Gastroesophageal sphincter (tissue), 4 donors: ENCODE results near the gene ROBO3. TPM values are rescaled to one million over a fixed set of nuclear protein-coding genes. Genes with fewer than 3 reads are reported as not detected.

Experiments
- ATAC-seq: fragments of 150-250 bp; one replicate; pipeline ENCODE4 v1.9.1; 2016; ENCODE audit warnings: mild to moderate bottlenecking, moderate library complexity
- H3K27ac ChIP-seq, 4 donors: fragments of 200-600 bp; sonication (generic) in 3 of 4; 1 replicate in 3 of 4; 2 replicates in 1 of 4; pipeline ENCODE4 v1.5.1; 2016 to 2019
- H3K27me3 ChIP-seq: fragments of 200-600 bp; sonication (generic); one replicate; pipeline ENCODE4 v1.5.1; 2019
- H3K36me3 ChIP-seq, 2 donors: fragments of 200-600 bp; sonication (generic); one replicate each; pipeline ENCODE4 v1.5.1; 2019; ENCODE audit warnings: control low read depth in 1 of 2
- H3K4me1 ChIP-seq, 3 donors: fragments of 200-600 bp; sonication (generic); 1 replicate in 2 of 3; 2 replicates in 1 of 3; pipeline ENCODE4 v1.5.1; 2016 to 2019; ENCODE audit warnings: control low read depth in 2 of 3
- H3K4me3 ChIP-seq, 2 donors: fragments of 200-600 bp; sonication (generic); one replicate each; pipeline ENCODE4 v1.5.1; 2019; ENCODE audit warnings: mild to moderate bottlenecking in 1 of 2, moderate library complexity in 1 of 2
- H3K9me3 ChIP-seq, 3 donors: fragments of 200-600 bp; sonication (generic); one replicate each; pipeline ENCODE4 v1.5.1; 2017 to 2019; ENCODE audit warnings: control low read depth in 2 of 3
- CTCF ChIP-seq, 4 experiments: fragments of 200-600 bp in 2 of 4; fragments of 450-650 bp in 2 of 4; sonication (generic) in 1 of 4; IDR thresholded peaks; one replicate each; pipeline ENCODE4 v1.5.1; 2017 to 2019; ENCODE audit warnings: antibody characterized with exemption in 4 of 4, mild to moderate bottlenecking in 2 of 4, moderate library complexity in 2 of 4
- EP300 ChIP-seq: sonication (generic); formaldehyde crosslinking; IDR thresholded peaks from one replicate; pipeline ENCODE4 v1.6.1; 2017; ENCODE audit warnings: antibody characterized with exemption, mild to moderate bottlenecking
- POLR2A ChIP-seq, 2 donors: fragments of 450-650 bp; IDR thresholded peaks; one replicate each; pipeline ENCODE4 v1.6.1; 2017; ENCODE audit warnings: antibody characterized with exemption in 2 of 2, mild to moderate bottlenecking in 2 of 2, moderate library complexity in 1 of 2
- POLR2AphosphoS5 ChIP-seq: sonication (generic); formaldehyde crosslinking; IDR thresholded peaks from one replicate; pipeline ENCODE4 v1.6.1; 2017; ENCODE audit warnings: antibody characterized with exemption
- WGBS, 2 donors: methylation state at CpG; one replicate each; pipeline ENCODE4 v1.1.5; 2018; ENCODE audit warnings: low coverage in 1 of 2; 5-methylcytosine and 5-hydroxymethylcytosine counted together
- total RNA-seq, 4 donors: library from RNA; depleted of rRNA; stranded (reverse); fragments of >200 nt; gene quantifications; one replicate each; pipeline ENCODE4 v1.1.0, GENCODE V29; 2016

ROBO3 gene
- total RNA-seq, 4 donors from 2014 or later, result 3.6 to 10.8 (median 9.2) TPM

GRCh38 chr11:124874571-124875255, 9.5 kb downstream of the ROBO3 start:
- Histone ChIP-seq H3K4me3 (no peak overlapping the region), H3K27me3 (peaks cover 53% of the 10 kb centered on the region), H3K36me3 (no peaks in the 10 kb centered on the region), H3K9me3 (no peaks in the 10 kb centered on the region), H3K4me1 (peaks cover 0 to 29% (median 3%) of the 10 kb centered on the region in 3 donors), H3K27ac (no peak overlapping the region)
- no peak for ATAC-seq
- TF ChIP-seq EP300 (no peak), POLR2AphosphoS5 (no peak), POLR2A (IDR thresholded peaks at IDR 0.05) (no peak), CTCF (IDR thresholded peaks at IDR 0.05) (no peak)
- WGBS, 2 donors, result 100% methylated on average over 1 of the region's 7 CpGs

- H3K4me1 ChIP-seq, result peaks cover 0 to 29% (median 3%) of the 10 kb centered on the region in 3 donors
- no peak for TF ChIP-seq EP300
- TF ChIP-seq POLR2A (IDR thresholded peaks at IDR 0.05), result no peak
- no peak for TF ChIP-seq CTCF (IDR thresholded peaks at IDR 0.05)
- TF ChIP-seq POLR2AphosphoS5, result no peak
- H3K9me3 ChIP-seq, result no peaks in the 10 kb centered on the region
- no peak for ATAC-seq
- peaks cover 46% of the 10 kb centered on the region for H3K27me3 ChIP-seq
- peak overlapping the region in 1 of 2 donors; percentile 67 for H3K4me3 ChIP-seq
- no peak overlapping the region for H3K27ac ChIP-seq
- no peaks in the 10 kb centered on the region for H3K36me3 ChIP-seq
- WGBS, 2 donors, result 29% methylated on average over 1 of the region's 3 CpGs; no CpG with 5 or more reads in 1 of the 2 donors
Measured at GRCh38 chr11:124875401-124875800, 10.2 kb downstream of the ROBO3 start.

GRCh38 chr11:124875943-124876817, 10.9 kb downstream of the ROBO3 start:
- peak; percentile 93 for ATAC-seq
- no CpG with 5 or more reads among the region's 69 CpGs for WGBS, 2 donors
- Histone ChIP-seq H3K9me3 (no peaks in the 10 kb centered on the region), H3K27me3 (peaks cover 39% of the 10 kb centered on the region), H3K4me1 (peaks cover 0 to 29% (median 3%) of the 10 kb centered on the region in 3 donors), H3K36me3 (no peaks in the 10 kb centered on the region), H3K27ac (peak overlapping the region; percentile 26 to 94 (median 92)), H3K4me3 (peak overlapping the region; percentile 33 to 67)
- TF ChIP-seq POLR2AphosphoS5 (peak; percentile 70), EP300 (no peak), POLR2A (IDR thresholded peaks at IDR 0.05) (peak; percentile 11 to 36), CTCF (IDR thresholded peaks at IDR 0.05) (peak in 3 of 4 experiments; percentile 67 to 91 (median 78))

- 18 to 40% methylated on average over 13 to 23 of the region's 30 CpGs for WGBS, 2 donors
- H3K27ac ChIP-seq, result peak overlapping the region in 3 of 4 donors; percentile 92 to 94 (median 93)
- no peak for TF ChIP-seq EP300
- no peak for TF ChIP-seq POLR2A (IDR thresholded peaks at IDR 0.05)
- no peak for TF ChIP-seq CTCF (IDR thresholded peaks at IDR 0.05)
- TF ChIP-seq POLR2AphosphoS5, result no peak
- no peaks in the 10 kb centered on the region for H3K36me3 ChIP-seq
- no peaks in the 10 kb centered on the region for H3K9me3 ChIP-seq
- peaks cover 31% of the 10 kb centered on the region for H3K27me3 ChIP-seq
- peak overlapping the region; percentile 33 to 67 for H3K4me3 ChIP-seq
- no peak for ATAC-seq
- H3K4me1 ChIP-seq, result peaks cover 0 to 29% (median 3%) of the 10 kb centered on the region in 3 donors
Measured at GRCh38 chr11:124876818-124877630, 11.8 kb downstream of the ROBO3 start.
